ENCODE results near the gene GNAI3.

DNA sequence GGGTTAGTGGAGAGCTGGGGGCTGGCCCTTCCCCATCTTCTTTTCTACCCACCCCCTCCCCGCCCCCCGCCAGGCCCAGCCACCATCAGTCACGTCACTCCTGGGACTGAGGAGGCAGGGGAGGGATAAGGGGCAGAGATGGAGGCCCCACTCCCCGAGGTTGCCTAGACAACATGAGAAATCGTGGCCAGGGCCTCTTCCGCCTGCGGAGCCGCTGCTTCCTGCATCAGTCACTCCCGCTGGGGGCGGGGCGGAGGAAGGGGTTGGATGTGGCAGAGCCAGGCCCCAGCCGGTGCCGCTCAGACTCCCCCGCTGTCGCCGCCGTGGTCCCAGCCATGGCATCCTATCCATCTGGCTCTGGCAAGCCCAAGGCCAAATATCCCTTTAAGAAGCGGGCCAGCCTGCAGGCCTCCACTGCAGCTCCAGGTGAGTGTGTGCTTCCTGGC lies 72.4 kb downstream of the GNAI3 start:
- TF ChIP-seq, protein P1, sequence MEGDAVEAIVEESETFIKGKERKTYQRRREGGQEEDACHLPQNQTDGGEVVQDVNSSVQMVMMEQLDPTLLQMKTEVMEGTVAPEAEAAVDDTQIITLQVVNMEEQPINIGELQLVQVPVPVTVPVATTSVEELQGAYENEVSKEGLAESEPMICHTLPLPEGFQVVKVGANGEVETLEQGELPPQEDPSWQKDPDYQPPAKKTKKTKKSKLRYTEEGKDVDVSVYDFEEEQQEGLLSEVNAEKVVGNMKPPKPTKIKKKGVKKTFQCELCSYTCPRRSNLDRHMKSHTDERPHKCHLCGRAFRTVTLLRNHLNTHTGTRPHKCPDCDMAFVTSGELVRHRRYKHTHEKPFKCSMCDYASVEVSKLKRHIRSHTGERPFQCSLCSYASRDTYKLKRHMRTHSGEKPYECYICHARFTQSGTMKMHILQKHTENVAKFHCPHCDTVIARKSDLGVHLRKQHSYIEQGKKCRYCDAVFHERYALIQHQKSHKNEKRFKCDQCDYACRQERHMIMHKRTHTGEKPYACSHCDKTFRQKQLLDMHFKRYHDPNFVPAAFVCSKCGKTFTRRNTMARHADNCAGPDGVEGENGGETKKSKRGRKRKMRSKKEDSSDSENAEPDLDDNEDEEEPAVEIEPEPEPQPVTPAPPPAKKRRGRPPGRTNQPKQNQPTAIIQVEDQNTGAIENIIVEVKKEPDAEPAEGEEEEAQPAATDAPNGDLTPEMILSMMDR (IDR thresholded peaks at IDR 0.05) = no peak
- TF ChIP-seq POLR2A (IDR thresholded peaks at IDR 0.05) = peak in 1 of 4 donors; percentile 37
